HFF-Myc (cell line): ENCODE data around the gene PLPP4.

Source experiments
- DNase-seq: peaks from one replicate; pipeline ENCODE4 v3.0.0-alpha.2; 2011; ENCODE audit warnings: low read depth; ENCODE audit errors: extremely low read depth
- H3K4me3 ChIP-seq: replicated peaks from 2 replicates; pipeline ENCODE4 v1.5.1; 2011; ENCODE audit warnings: low read depth, mild to moderate bottlenecking, control low read depth, low read length
- TF ChIP-seq, protein P1 (sequence below): IDR thresholded peaks from 2 replicates; pipeline ENCODE4 v1.5.1; 2012; ENCODE audit warnings: mild to moderate bottlenecking, low read depth, low read length, control low read depth; ENCODE audit errors: missing control alignments

The PLPP4 gene

DNA sequence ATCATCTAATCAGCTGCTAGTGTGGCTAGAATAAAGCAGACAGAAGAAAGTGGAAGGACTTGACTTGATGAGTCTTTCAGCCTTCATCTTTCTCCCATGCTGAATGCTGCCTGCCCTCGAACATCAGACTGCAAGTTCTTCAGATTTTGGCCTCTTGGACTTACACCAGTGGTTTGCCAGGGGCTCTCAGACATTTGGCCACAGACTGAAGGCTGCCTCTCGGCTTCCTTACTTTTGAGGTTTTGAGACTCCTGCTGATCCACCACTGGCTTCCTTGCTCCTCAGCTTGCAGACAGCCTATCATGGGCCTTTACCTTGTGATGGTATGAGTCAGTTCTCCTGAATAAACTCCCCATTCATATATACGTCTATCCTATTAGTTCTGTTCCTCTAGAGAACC is 26.0 kb downstream of the PLPP4 start:
- TF ChIP-seq, protein P1, sequence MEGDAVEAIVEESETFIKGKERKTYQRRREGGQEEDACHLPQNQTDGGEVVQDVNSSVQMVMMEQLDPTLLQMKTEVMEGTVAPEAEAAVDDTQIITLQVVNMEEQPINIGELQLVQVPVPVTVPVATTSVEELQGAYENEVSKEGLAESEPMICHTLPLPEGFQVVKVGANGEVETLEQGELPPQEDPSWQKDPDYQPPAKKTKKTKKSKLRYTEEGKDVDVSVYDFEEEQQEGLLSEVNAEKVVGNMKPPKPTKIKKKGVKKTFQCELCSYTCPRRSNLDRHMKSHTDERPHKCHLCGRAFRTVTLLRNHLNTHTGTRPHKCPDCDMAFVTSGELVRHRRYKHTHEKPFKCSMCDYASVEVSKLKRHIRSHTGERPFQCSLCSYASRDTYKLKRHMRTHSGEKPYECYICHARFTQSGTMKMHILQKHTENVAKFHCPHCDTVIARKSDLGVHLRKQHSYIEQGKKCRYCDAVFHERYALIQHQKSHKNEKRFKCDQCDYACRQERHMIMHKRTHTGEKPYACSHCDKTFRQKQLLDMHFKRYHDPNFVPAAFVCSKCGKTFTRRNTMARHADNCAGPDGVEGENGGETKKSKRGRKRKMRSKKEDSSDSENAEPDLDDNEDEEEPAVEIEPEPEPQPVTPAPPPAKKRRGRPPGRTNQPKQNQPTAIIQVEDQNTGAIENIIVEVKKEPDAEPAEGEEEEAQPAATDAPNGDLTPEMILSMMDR = no peak

DNA sequence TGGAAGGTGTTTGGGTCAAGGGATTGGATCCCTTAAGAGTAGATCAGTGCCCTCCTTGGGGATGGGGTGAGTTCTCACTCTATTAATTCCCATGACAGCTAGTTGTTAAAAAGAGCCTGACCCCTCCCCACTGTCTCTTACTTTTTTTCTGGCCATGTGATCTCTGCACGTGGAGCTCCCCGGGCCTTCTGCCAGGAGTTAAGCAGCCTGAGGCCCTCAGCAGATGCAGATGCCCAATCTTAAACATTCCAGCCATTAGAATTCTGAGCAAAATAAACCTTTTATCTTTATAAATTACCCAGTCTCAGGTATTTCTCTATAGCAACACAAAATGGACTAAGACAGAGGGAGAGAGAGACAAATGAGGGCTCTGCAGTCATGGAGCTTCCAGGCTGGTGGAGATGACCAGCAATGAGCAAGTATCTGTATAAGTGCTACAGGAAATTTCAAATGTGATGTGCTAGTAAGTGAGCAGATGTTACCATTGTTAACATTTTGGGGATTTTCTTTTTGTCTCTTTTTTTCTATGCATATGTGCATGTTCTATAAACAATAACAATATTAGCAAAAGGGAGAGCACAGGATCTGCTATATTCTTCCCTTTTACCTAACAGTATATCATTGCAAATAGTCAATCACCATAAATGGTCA is 26.7 kb downstream of the PLPP4 start:
- no peak for DNase-seq
- no peak overlapping the region for H3K4me3 ChIP-seq
- TF ChIP-seq, protein P1 = no peak

More for the DNA sequence above, 26.0 kb downstream of the PLPP4 start:
- no peak overlapping the region for H3K4me3 ChIP-seq
- DNase-seq = no peak

GRCh38 chr10:120485946-120486345 is 28.9 kb downstream of the PLPP4 start:
- H3K4me3 ChIP-seq = no peak overlapping the region
- DNase-seq = no peak
- TF ChIP-seq, protein P1 = no peak

GRCh38 chr10:120486671-120487205 is 29.7 kb downstream of the PLPP4 start:
- TF ChIP-seq, protein P1 = no peak
- DNase-seq = no peak
- no peak overlapping the region for H3K4me3 ChIP-seq

DNA sequence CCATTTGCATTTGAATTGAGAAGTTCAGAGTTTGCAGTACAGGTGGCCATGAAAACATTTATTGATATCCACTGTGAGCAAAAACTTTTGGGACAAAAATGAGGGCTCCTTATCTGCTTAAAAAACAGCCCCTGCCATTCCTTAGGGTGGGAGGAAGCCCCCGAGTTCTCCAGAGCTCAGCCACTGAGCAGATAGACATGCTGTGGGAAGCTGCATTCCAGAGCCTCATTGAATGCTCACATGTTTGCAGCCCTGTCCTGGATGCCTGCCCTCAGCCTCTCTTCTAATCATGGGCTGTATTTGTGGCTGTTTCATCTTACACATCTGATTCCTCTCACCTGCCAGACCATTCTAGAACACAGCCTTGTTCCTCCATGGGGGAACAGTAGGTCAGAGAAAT is 33.3 kb downstream of the PLPP4 start:
- DNase-seq = no peak
- TF ChIP-seq, protein P1 = no peak
- H3K4me3 ChIP-seq = no peak overlapping the region

DNA sequence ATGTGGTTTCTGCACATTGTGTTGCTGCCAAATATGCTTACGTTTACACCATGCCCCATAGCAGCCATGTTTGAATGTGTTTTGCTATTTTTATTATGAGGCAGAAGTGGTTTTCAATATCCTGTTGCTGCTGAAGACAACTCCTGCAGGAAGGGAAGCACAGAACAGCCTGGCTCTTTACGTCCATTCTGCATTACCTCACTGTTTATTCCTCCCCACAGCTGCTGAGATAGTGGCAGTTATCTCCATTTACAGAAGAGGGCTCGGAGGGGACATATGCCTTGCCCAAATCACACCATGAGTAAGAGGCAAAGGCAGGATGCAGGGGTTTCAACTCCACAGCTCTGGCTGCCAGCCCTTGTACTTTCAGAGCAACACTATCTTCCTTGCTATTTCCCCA is 35.3 kb downstream of the PLPP4 start:
- TF ChIP-seq, protein P1 = no peak
- no peak overlapping the region for H3K4me3 ChIP-seq
- DNase-seq = no peak
